ENCODE results near the gene COBL.

COBL gene

DNA sequence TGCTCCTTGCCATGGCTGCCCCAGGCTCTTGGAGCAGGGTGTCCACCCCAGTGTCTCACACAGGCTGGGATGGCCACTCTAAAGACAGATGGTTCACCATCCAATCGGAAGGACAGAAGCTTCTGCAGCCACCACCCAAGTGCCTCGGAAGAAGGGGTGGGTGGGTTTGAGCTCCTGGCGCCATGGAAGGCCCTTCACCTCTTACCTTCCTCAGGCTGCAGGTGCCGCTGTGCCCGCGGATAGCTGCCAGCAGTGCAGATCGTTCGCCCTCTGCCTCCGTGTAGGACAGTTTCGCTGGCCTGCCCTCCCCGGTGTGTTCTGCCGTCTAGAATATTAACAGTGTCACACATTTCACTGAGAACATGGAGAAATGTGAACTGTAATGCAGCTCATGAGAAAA, 290.3 kb downstream of the COBL start:
- DNase-seq (ENCODE audit: low read depth in 2 of 2): no peak

DNA sequence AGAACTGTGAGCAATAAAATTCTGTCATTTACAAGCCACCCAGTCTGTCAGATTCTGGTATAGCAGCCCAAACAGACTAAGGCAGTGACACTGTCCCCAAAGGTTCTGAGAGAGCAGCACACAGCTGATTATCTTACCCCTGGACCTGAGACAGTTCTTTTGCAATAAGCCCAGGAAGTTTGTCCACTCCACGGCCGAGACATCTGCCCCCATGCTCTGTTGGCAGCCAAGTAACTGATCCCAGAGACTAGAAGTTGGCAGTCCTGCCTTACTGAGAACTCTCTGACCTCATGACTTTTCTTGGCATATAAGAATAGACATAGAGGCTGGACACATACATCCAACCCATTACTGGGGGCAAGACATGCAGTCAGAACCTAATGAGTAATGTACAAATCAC, 290.9 kb downstream of the COBL start:
- no peak for DNase-seq (ENCODE audit: low read depth in 2 of 2)

DNA sequence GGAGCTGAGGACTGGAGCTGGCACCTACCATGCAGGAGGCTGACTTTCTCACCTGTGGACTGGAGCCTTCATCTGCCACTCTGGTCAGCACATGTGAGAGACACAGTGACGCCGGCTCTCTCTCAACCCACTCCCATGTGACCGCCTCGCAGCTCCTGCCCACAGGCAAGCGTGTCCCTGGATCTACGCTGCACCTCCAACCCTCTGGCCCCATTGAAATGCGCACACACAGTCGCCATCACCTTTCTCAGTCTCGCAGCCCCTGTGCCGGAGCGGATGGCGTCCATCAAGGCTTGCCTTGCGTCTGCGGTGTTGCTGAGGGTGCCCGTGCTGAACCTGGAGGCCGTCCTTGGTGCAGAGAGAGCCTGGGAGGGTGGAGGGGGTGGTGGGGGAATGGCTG, 291.7 kb downstream of the COBL start:
- DNase-seq (ENCODE audit: low read depth in 2 of 2): no peak

DNA sequence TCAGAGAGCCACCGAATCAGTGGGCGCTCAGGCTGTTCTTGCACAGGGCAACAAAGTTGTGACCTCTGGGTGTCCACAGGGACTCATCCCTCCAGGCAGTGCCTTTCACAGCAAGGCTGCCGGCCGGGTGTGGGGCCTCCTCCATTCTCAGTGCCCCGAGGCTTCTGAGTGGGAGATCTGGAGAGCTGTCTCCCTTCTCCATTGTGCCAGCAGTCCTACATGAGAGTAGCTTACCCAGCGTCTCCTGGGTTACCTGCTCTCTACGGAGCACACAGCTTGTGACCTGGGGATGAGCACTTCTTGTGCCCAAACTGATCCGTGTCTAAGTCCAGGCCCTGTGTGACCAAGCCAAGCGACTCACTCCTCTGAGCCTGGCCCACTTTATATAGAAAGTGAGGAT, 293.1 kb downstream of the COBL start:
- no peak for DNase-seq (ENCODE audit: low read depth in 2 of 2)

DNA sequence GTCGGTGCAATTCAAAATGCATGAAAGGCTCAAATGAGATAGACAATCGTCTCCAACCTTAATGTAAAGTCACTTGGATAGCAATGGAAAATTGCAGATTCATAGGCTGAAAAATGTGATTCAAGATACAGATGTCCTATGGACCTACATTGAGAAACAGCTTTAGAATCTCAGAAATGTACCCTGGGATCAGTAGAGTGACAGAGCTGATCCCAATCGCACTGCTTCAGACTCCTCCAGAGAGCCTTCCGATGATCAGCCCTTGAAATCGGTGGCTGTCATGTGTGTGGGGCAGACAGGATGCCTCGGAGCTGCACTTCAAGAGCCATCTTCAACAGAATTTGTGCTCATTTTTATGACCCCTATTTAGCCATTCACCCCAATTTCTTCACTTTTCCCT, 293.8 kb downstream of the COBL start:
- DNase-seq (ENCODE audit: low read depth in 2 of 2): no peak

DNA sequence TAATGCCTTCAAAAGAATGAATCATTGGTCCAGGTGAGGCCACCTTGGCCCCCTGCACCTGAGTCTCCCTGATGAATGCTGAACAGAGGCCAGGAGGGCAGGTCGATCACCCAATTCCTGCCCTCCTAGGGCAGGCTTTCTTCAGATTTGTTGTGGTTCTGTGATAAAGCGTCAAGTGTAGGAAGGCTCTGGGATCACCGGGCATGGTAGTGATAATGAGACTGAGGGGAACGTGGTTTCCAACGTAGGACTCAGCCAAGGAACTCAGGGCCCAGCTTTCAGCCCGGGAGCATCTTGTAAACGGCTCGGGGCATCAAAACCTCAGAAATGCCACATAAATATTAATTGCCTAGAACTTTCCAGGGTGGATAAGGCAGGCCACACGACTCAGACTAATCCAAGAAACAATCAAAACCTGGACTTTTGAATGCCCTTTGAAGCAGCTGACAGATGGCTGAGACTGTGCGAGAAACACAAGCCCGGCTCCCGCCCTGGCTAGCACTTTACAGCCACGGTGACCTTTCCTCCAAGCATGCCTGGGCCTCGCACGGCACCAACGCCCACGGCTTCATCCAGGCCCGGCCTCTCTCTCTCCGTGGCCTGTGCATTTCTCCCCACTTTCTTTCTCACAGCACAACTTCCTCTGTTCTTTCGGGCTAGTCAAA, 294.6 kb downstream of the COBL start:
- no peak for DNase-seq (ENCODE audit: low read depth in 2 of 2)

DNA sequence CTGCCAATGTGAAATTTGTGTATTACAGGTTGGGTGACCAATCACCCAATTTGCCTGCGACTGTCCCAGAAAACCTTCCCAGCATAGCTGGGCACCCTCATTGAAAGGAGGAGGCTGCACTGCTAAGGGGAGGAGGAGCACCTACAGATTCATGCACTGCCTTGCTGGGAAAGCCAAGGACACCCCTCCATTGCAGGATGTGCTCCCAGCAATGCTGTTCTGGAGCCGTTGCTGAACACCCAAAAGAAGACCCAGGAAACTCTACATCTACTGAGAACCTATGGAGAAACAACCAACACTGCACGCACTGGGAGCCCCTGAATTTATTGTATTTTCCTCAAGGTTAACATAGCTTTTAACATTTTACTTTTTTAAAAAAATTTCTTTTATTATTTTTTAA, 295.7 kb downstream of the COBL start:
- DNase-seq (ENCODE audit: low read depth in 2 of 2): no peak

GRCh38 chr7:51019891-51020870, 296.4 kb downstream of the COBL start:
- DNase-seq (ENCODE audit: low read depth in 2 of 2): no peak

- no peak for DNase-seq (ENCODE audit: low read depth in 2 of 2)
Observed at GRCh38 chr7:51019191-51019844, 297.3 kb downstream of the COBL start.

DNA sequence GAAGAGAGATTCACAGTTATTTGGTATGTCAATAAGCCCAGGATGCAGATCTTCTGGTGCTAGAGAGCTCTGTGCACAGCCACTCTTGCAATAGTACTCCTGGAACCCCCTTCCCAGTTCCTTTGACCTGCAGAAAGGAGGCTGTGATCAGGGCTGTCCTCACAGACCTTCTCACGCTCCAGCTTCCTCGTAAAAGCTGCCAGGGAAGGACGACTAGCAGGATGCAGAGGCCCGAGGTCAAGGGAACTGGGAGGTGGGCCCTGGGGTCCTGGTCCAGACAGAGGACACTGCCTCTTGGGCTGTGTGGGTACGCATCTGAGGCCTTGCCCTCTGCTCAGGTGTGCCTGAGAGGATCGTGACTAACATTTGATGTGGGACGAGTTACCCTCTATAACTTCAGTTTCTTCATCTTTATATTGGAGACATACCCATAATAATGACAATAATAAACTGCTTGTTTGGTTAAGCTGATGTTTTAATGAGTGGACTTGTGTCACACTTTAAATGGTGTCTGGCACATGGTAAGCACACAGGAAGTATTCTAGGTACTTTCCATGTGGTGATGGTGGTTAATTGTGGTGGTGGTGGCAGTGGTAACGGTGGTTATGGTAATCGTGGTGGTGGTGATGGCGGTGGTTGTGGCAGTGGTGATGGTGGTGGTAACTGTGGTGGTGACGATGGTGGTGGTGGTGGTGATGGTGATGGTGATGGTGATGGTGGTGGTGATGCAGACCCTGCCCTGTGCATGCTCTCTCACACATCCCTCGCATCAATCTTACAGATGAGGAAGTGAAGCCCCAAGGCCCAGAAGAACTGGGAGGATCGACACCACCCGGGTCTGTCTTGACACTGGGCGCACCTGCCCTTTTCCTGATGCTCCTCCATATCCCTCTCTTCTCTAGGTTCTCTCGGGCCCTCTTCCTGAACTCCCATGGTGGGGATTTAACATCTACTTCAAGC, 298.8 kb downstream of the COBL start:
- DNase-seq (ENCODE audit: low read depth in 2 of 2): no peak

DNA sequence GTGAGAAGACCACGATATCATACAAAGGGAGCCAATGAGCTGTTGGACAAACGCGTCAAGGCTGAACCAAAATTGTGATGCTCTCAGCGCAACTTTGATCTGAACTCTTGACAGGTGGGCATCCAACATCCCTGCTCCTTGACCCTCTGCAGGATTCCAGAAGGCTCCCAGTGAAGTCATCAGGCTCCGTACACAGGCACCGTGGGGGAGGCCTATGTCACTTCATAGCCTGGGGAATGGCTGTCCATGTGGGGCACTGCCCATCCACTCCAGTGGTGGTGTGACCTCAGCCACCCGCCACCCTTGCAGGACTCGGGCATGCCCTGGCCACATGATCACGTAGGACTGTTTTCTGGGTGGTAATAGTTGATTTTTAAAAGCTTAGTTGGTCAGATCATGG, 300.1 kb downstream of the COBL start:
- no peak for DNase-seq (ENCODE audit: low read depth in 2 of 2)

GRCh38 chr7:51015581-51015980, 301.0 kb downstream of the COBL start:
- no peak for DNase-seq (ENCODE audit: low read depth in 2 of 2)

- DNase-seq (ENCODE audit: low read depth in 2 of 2): no peak
Observed at GRCh38 chr7:51014811-51015210, 301.8 kb downstream of the COBL start.

- DNase-seq (ENCODE audit: low read depth in 2 of 2): no peak
Observed at GRCh38 chr7:51013861-51014511, 302.6 kb downstream of the COBL start.

DNA sequence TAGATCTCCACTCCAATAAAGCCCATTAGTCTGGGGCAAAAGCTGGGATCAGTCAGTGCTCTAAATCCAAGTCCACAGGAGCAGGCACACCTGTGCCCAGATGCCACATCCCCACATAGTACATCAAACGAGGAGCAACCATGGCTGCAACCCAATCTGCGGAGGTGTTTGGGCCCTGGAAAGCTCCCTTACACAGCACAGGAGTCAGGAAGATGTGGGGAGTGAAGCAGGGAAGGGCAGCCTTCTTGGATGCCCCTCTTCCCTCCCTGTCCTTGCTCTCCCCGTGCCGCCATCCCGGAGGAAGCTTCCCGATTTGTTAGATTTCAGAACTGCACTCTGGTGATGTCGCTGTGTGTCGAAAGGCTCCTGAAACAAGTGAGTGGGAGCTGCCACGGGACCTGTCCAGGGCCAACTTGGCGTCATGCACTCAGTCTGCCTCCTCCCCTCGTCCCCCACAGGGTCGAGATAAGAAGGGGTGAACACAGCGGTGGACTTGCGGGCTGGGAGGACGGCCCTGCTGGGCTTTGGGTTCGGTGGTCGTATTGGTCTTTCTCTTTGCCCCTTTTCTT, 303.3 kb downstream of the COBL start:
- DNase-seq (ENCODE audit: low read depth in 2 of 2): no peak

- no peak for DNase-seq (ENCODE audit: low read depth in 2 of 2)
Observed at GRCh38 chr7:51012569-51013217, 303.9 kb downstream of the COBL start.

- DNase-seq (ENCODE audit: low read depth in 2 of 2): no peak
Observed at GRCh38 chr7:51011710-51012350, 304.8 kb downstream of the COBL start.

DNA sequence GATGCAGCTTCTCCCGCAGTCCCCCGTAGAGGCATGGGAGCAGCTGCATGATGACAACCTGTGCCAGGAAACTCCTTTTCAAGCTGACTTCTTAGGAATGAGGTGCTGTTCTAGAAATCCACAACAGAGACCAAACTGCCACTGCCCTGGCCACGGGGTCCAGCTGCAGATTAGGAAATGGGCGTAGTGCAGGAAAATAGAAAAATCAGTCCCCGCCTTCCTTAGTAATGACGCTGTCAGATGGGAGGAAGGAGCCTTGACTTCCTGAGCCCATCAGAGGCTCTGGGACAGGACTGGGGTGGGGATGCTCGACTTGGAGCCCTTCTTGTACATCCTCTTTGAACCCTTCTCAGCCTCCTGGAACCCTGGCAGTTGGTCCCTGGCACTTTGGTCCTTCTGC, 306.1 kb downstream of the COBL start:
- DNase-seq (ENCODE audit: low read depth in 2 of 2): no peak

DNA sequence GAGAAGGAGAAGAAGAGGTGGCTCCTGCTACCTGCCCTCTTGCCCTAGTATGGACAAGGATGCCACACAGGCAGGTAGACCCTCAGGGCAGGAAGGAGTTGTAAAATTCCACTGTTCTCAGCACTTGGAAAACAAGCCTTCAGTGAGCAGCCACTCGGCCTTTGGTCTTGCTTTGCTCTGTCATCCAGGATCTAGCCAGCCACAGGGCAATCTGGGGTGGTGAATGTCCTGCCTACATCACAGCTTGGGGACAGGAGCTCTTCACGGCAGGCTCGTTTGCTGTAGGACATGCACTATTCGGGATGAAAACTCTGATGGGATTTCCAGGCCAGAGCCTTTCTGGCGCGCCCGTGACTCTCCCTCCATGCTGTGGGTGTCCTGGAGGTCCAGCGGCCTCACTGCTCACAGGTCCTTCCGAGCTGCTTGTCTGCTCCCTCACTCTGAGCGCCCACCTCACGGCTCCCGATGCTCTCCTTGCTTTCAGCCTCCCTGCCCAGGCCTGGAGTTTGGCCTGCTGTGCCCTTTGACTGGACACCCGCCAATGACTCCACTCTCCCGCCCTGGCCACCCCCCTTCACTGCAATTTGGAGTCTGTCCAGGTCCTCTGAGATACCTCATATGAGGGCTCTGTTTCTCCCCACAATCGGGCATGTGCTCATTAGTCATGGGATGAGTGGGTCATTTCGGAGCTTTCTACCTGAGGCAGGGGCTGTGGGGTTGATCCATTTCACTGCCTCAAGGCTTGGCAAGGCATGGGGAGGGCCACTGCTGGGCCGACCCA, 306.7 kb downstream of the COBL start:
- no peak for DNase-seq (ENCODE audit: low read depth in 2 of 2)
